T-cell (primary cell): ENCODE data around the gene PDZD7. TPM values are rescaled to one million over a fixed set of nuclear protein-coding genes. Genes with fewer than 3 reads are reported as not detected.

ENCODE experiments used
- ATAC-seq, 4 experiments: fragments of 200-7000 bp in 3 of 4; fragments of 150-1000 bp in 1 of 4; cut with Tn5 transposase; replicated peaks in 1 of 4; 1 replicate in 3 of 4; 2 replicates in 1 of 4; pipeline ENCODE4 v1.10.0; 2021; ENCODE audit warnings: moderate library complexity in 3 of 4, mild to moderate bottlenecking in 2 of 4, moderate number of reproducible peaks in 1 of 4
- CTCF ChIA-PET, 2 donors: fragments of 300-600 bp; sonication (Branson Sonifier 250); formaldehyde crosslinking; loops; one replicate each; lab custom pipeline; 2022; ENCODE audit warnings: antibody characterized with exemption in 2 of 2; lab: Charles Lee
- POLR2A ChIA-PET, 2 donors: fragments of 300-600 bp; sonication (Branson Sonifier 250); formaldehyde crosslinking; loops; one replicate each; lab custom pipeline; 2022; ENCODE audit warnings: antibody characterized with exemption in 2 of 2; lab: Charles Lee
- DNase-seq, 35 experiments: peaks; one replicate each; pipeline versions ENCODE4 v3.0.0 to v3.0.0-alpha.2; 2013 to 2023
- H3K27ac ChIP-seq: one replicate; pipeline ENCODE4 v1.5.1; 2013; ENCODE audit warnings: low read length
- H3K27me3 ChIP-seq, 2 experiments: replicated peaks in 1 of 2; 1 replicate in 1 of 2; 2 replicates in 1 of 2; pipeline versions ENCODE4 v1.6.1 to v1.7.0; 2013; ENCODE audit warnings: low read length in 1 of 2, mixed read lengths in 1 of 2; ENCODE audit not compliant: control insufficient read depth in 2 of 2, insufficient read depth in 2 of 2; ENCODE audit errors: extremely low read depth in 1 of 2
- H3K36me3 ChIP-seq, 2 donors: 1 replicate in 1 of 2; 2 replicates in 1 of 2; pipeline versions ENCODE4 v1.6.1 to v1.7.0; 2013; ENCODE audit warnings: low read length in 1 of 2; ENCODE audit not compliant: control insufficient read depth in 2 of 2, insufficient read depth in 1 of 2; ENCODE audit errors: extremely low read depth in 1 of 2
- H3K4me1 ChIP-seq, 2 experiments: 1 replicate in 1 of 2; 2 replicates in 1 of 2; pipeline versions ENCODE4 v1.6.1 to v1.7.0; 2013; ENCODE audit warnings: low read length in 2 of 2, mixed read lengths in 1 of 2; ENCODE audit not compliant: insufficient read depth in 2 of 2, control insufficient read depth in 1 of 2; ENCODE audit errors: extremely low read depth in 1 of 2
- H3K4me3 ChIP-seq, 2 donors: 1 replicate in 1 of 2; 2 replicates in 1 of 2; pipeline versions ENCODE4 v1.5.1 to v1.7.0; 2013; ENCODE audit warnings: mild to moderate bottlenecking in 2 of 2, low read length in 1 of 2, moderate library complexity in 1 of 2; ENCODE audit not compliant: control insufficient read depth in 1 of 2; ENCODE audit errors: extremely low read depth in 1 of 2
- H3K9me3 ChIP-seq: 2 replicates; pipeline ENCODE4 v1.7.0; 2013
- H3K27ac Mint-ChIP-seq, 2 donors: one replicate each; pipeline ENCODE4 v1.8.0; 2020 to 2021; ENCODE audit warnings: mild to moderate bottlenecking in 2 of 2, mixed read lengths in 2 of 2
- H3K27me3 Mint-ChIP-seq, 2 donors: one replicate each; pipeline ENCODE4 v1.8.0; 2021 to 2022; ENCODE audit warnings: mixed read lengths in 2 of 2
- H3K36me3 Mint-ChIP-seq: one replicate; pipeline ENCODE4 v1.8.0; 2021; ENCODE audit warnings: mixed read lengths
- H3K4me1 Mint-ChIP-seq, 3 donors: one replicate each; pipeline ENCODE4 v1.8.0; 2020 to 2022; ENCODE audit warnings: mixed read lengths in 3 of 3, mild to moderate bottlenecking in 1 of 3
- H3K4me3 Mint-ChIP-seq, 3 donors: one replicate each; pipeline ENCODE4 v1.8.0; 2020 to 2022; ENCODE audit warnings: mild to moderate bottlenecking in 3 of 3, mixed read lengths in 3 of 3, moderate library complexity in 3 of 3
- H3K9me3 Mint-ChIP-seq, 3 donors: one replicate each; pipeline ENCODE4 v1.8.0; 2020 to 2022; ENCODE audit warnings: mixed read lengths in 3 of 3
- WGBS: methylation state at CpG from one replicate; pipeline ENCODE4 v1.1.5; 2013; ENCODE audit warnings: missing lambda C conversion rate; ENCODE audit not compliant: insufficient coverage; 5-methylcytosine and 5-hydroxymethylcytosine counted together
- total RNA-seq, 35 experiments: library from RNA in 6 of 35; stranded (reverse) in 6 of 35; fragments of 120-200 nt in 1 of 35; gene quantifications; one replicate each; pipeline versions ENCODE4 v1.2.1 to v1.2.4 and lab custom pipeline; 2013 to 2026

PDZD7 gene
- total RNA-seq, 5 donors from 2014 or later (not counting 1 experiment from before 2014, with no cell fraction given): 1.7 to 2.7 (median 2.3) TPM

- Histone ChIP-seq H3K36me3 (no peaks in the 10 kb centered on the region), H3K27ac (no peak overlapping the region), H3K9me3 (no peaks in the 10 kb centered on the region), H3K4me1 (peaks cover 3 to 14% of the 10 kb centered on the region in 2 experiments), H3K27me3 (peaks cover 0 to 11% of the 10 kb centered on the region in 2 experiments), H3K4me3 (no peak overlapping the region)
- 69% methylated on average over 9 of the region's 13 CpGs for WGBS
- Mint-ChIP-seq H3K4me1 (peaks cover 8 to 18% (median 12%) of the 10 kb centered on the region in 3 donors), H3K27me3 (peaks cover 0 to 4% of the 10 kb centered on the region in 2 donors), H3K36me3 (peaks cover 4% of the 10 kb centered on the region), H3K27ac (no peak overlapping the region), H3K9me3 (no peaks in the 10 kb centered on the region), H3K4me3 (no peak overlapping the region)
- ChIA-PET CTCF (no interaction called here), POLR2A (no interaction called here)
- no peak for ATAC-seq
- DNase-seq: no peak
These were observed 58.6 kb downstream of the PDZD7 start for GRCh38 chr10:100972115-100972903.

DNA sequence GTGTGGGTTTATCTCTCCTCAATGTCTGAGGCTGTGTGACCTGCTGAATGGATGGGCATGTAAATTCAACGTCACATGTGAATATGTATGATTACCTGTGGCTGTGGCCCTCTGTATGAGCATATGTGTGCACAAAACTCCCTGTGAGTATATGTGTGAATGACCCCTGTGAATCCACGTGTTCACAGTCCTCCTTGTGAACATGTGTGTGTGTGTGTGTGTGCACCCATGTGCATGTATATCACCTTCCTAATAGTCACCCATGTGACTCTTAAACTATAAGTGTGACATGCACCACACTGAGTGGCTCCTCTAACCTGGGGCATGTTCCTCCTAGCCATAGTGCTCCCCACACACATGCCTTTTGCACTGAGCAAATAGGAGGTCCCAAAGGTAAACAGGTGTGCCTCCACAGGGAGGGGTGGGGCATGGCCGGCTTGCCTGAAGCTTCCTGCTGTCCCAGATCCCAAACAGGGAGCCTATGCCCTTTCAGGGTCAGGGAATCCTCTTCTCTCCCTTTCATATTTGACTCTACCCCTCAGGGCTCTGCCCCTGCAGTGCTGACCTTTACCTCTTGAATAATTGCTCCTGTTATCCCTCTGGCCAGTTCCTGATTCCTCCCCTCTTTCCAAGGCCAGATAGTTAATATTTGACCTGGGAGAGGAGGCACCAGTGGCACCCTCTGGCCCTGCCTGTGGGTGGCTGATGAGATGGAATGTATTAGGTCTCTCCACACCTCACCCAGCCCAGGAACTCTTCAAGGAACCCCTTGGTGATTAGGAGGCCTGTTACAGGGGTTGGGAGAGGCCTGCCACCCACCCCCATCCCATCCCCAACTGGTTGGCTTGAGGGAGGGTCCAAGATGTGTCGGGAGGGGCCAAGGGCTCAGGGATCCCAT lies 59.8 kb downstream of the PDZD7 start:
- H3K4me3 Mint-ChIP-seq: peak overlapping the region; percentile 46 to 70 (median 58)
- Histone ChIP-seq H3K36me3 (no peaks in the 10 kb centered on the region), H3K27me3 (peaks cover 0 to 11% of the 10 kb centered on the region in 2 experiments), H3K27ac (no peak overlapping the region), H3K4me1 (peaks cover 3 to 14% of the 10 kb centered on the region in 2 experiments), H3K4me3 (no peak overlapping the region), H3K9me3 (no peaks in the 10 kb centered on the region)
- ATAC-seq: no peak
- no peak for DNase-seq
- 73% methylated on average over 2 of the region's 4 CpGs for WGBS
- peaks cover 8 to 18% (median 12%) of the 10 kb centered on the region in 3 donors for H3K4me1 Mint-ChIP-seq
- peaks cover 4% of the 10 kb centered on the region for H3K36me3 Mint-ChIP-seq
- CTCF ChIA-PET: no interaction called here
- no peak overlapping the region for H3K27ac Mint-ChIP-seq
- no peaks in the 10 kb centered on the region for H3K9me3 Mint-ChIP-seq
- peaks cover 0 to 4% of the 10 kb centered on the region in 2 donors for H3K27me3 Mint-ChIP-seq
- POLR2A ChIA-PET: no interaction called here

- Histone ChIP-seq H3K27me3 (peaks cover 0 to 11% of the 10 kb centered on the region in 2 experiments), H3K4me1 (peaks cover 3 to 14% of the 10 kb centered on the region in 2 experiments), H3K4me3 (peak overlapping the region; percentile 39 to 67), H3K27ac (no peak overlapping the region), H3K9me3 (no peaks in the 10 kb centered on the region), H3K36me3 (peaks cover 0 to 6% of the 10 kb centered on the region in 2 donors)
- Mint-ChIP-seq H3K4me3 (peak overlapping the region; percentile 46 to 70 (median 58)), H3K36me3 (no peaks in the 10 kb centered on the region), H3K27me3 (peaks cover 0 to 4% of the 10 kb centered on the region in 2 donors), H3K27ac (peak overlapping the region in 1 of 2 donors; percentile 39), H3K9me3 (no peaks in the 10 kb centered on the region), H3K4me1 (peaks cover 8 to 18% (median 12%) of the 10 kb centered on the region in 3 donors)
- WGBS: 100% methylated on average over 2 of the region's 13 CpGs
- CTCF ChIA-PET: no interaction called here
- peak in 1 of 4 experiments; percentile 68 for ATAC-seq
- DNase-seq: peak in 26 of 35 experiments; percentile 14 to 61 (median 26)
- POLR2A ChIA-PET: no interaction called here
These were observed 60.6 kb downstream of the PDZD7 start for GRCh38 chr10:100970076-100970913.

DNA sequence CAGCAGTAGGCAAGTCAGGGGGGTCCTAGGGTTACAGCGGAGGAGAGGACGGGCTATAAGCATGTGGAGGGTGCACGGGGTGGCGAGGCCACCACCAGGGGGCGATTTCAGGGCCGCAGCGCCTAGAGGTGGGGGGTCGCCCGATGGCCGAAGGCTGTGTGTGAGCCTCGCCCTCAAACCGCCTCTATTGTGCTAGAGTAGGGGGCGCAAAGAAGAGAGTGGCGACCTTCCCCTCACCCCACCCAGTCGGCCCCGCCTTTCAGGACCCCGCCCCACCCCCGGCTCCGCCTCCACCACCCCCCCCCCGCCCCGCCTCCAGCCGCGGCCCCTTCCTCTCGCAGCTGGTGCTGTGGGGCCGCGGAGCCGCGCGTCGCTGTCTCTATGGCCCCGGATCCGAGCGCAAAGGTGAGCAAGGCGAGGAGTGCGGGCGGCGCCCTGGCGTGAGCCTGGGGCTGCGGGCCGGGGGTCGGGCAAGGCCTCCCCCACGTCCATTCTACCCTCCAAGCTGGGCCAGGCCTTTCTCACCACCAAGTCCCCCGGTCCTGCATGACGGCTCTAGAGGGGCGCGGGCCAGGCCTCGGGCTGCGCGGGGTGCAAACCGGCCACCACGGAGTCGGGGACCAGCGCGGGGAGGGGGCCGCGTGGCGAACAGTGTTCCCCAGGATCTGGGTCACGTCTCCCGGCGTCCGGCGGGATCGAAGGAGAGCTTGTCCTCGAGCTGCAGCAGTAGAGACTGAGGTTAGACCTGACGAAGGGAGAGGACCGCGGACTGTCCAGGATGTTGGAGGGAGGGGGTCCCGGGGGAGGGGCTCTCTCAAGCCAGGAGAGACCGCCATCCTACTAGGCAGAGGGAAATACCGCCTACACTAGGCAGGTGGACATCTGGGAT lies 61.5 kb downstream of the PDZD7 start, which contains the start of gene SEMA4G:
Gene SEMA4G, plus strand, starts transcription at position 318 of the 889 bp plus-strand sequence. CDS start 3,409 bp downstream, outside the sequence.
- DNase-seq: peak in 31 of 35 experiments; percentile 7 to 64 (median 32)
- Histone ChIP-seq H3K9me3 (no peaks in the 10 kb centered on the region), H3K4me1 (peaks cover 3 to 14% of the 10 kb centered on the region in 2 experiments), H3K36me3 (peaks cover 0 to 6% of the 10 kb centered on the region in 2 donors), H3K27ac (no peak within 1 kb of the TSS), H3K4me3 (peak within 1 kb of the TSS; percentile 39 to 67), H3K27me3 (peaks cover 0 to 11% of the 10 kb centered on the region in 2 experiments)
- peak; percentile 73 to 81 (median 79) for ATAC-seq
- Mint-ChIP-seq H3K27me3 (peaks cover 0 to 4% of the 10 kb centered on the region in 2 donors), H3K4me1 (peaks cover 8 to 18% (median 12%) of the 10 kb centered on the region in 3 donors), H3K9me3 (no peaks in the 10 kb centered on the region), H3K36me3 (no peaks in the 10 kb centered on the region), H3K4me3 (peak within 1 kb of the TSS; percentile 57 to 74 (median 58)), H3K27ac (no peak within 1 kb of the TSS)
- WGBS: 6% methylated on average over 48 of the region's 70 CpGs
- ChIA-PET CTCF (interaction anchor here in 1 of 2 donors (0.9 kb wide), 1 partner anchor 12 kb away, joined by 3 read pairs; no protein-coding TSS in a partner anchor), POLR2A (no interaction called here)

DNA sequence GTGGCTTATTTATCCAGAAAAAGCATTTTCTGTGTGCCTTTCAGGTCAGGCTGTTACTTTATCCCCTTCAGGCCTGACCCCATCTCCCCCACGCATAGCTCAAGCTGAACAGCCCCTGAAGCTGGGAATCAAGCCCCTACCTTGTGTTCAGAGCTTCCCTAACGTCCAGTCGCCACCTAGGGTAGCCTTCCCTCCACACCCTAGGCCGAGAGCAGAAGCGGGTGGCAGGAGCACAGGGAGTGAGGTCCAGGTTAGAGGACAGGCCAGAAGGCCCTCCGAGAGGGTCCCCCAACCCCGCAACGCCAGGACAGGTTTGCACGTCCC lies 62.1 kb downstream of the PDZD7 start:
- peak overlapping the region; percentile 57 to 58 (median 57) for H3K4me3 Mint-ChIP-seq
- H3K27me3 ChIP-seq: peaks cover 0 to 11% of the 10 kb centered on the region in 2 experiments
- H3K4me3 ChIP-seq: peak overlapping the region; percentile 39 to 42
- H3K4me1 ChIP-seq: peaks cover 3 to 14% of the 10 kb centered on the region in 2 experiments
- peaks cover 8 to 18% (median 12%) of the 10 kb centered on the region in 3 donors for H3K4me1 Mint-ChIP-seq
- ChIA-PET CTCF (interaction anchor here in 1 of 2 donors (0.6 to 0.9 kb wide), 3 partner anchors 11 to 1965 kb away, joined by 3 read pairs; no protein-coding TSS in a partner anchor), POLR2A (no interaction called here)
- H3K36me3 Mint-ChIP-seq: no peaks in the 10 kb centered on the region
- no peak overlapping the region for H3K27ac Mint-ChIP-seq
- H3K9me3 Mint-ChIP-seq: no peaks in the 10 kb centered on the region
- no peak for ATAC-seq
- WGBS: 25% methylated on average over 2 of the region's 9 CpGs
- H3K9me3 ChIP-seq: no peaks in the 10 kb centered on the region
- peaks cover 0 to 4% of the 10 kb centered on the region in 2 donors for H3K27me3 Mint-ChIP-seq
- no peak overlapping the region for H3K27ac ChIP-seq
- peaks cover 0 to 6% of the 10 kb centered on the region in 2 donors for H3K36me3 ChIP-seq
- no peak for DNase-seq
